LNCaP clone FGC (cell line): ENCODE measurements around the gene SLC9A6.
A peak's percentile ranks its signal among the peaks of the same experiment; 100 is the strongest.

Experiments
- DNase-seq: peaks from one replicate; pipeline ENCODE4 v3.0.0-alpha.2; 2011; ENCODE audit warnings: low read depth
- H3K4me3 ChIP-seq: 2 replicates; pipeline ENCODE4 v1.5.1; 2011; ENCODE audit warnings: mild to moderate bottlenecking, low read depth, low read length, control low read depth
- CTCF ChIP-seq: IDR thresholded peaks from 2 replicates; pipeline ENCODE4 v1.5.1; 2012; ENCODE audit warnings: mild to moderate bottlenecking; ENCODE audit not compliant: control insufficient read depth, insufficient read depth; ENCODE audit errors: extremely low read depth

The SLC9A6 gene

GRCh38 chrX:135975421-135975820 is 9.8 kb upstream of the SLC9A6 start:
- no peak for DNase-seq
- no peak for TF ChIP-seq CTCF
- H3K4me3 ChIP-seq, result no peak overlapping the region

DNA sequence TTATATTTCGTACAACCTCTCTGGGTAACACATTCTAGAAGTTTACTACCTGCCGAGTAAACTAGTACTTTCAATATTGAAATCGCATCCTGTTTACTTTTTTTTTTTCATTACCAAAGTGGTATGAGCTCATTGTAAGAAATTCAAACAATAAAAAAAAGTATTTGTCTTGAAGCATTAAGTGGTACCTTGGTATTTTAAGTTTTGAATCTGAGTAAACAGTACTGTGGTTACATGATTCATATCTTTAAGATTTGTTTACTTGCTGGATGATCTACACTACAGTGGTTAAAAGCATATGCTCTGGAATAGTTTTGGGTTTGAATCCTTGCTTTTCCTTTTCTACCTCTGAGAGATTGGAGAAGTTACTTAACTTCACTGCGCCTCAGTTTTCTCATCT is 7.6 kb upstream of the SLC9A6 start:
- DNase-seq, result peak; percentile 52
- 0 out of 2 replicates have a peak overlapping the region, but pooled peaks have one; percentile 1 for H3K4me3 ChIP-seq
- no peak for TF ChIP-seq CTCF

GRCh38 chrX:135981010-135981409 is 4.2 kb upstream of the SLC9A6 start:
- no peak for TF ChIP-seq CTCF
- no peak overlapping the region for H3K4me3 ChIP-seq
- DNase-seq, result no peak

DNA sequence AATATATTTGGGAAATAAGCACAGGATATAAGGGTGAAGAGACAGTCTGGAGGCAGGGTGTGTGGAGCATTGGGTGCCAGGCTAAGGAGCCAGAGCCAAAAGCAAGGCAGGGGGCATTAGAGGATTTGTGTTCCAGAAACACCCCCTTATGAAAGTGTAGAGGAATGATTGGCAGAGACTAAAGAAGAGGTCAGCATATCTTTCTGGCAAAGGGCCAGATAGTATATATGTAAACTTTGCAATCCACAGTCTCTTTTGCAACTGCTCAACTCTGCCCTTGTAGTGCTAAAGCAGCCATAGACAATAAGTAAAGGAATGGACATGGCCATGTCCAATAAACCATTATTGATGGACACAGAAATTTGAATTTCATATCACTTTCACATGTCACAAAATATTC is 3.6 kb upstream of the SLC9A6 start:
- no peak overlapping the region for H3K4me3 ChIP-seq
- no peak for DNase-seq
- no peak for TF ChIP-seq CTCF

DNA sequence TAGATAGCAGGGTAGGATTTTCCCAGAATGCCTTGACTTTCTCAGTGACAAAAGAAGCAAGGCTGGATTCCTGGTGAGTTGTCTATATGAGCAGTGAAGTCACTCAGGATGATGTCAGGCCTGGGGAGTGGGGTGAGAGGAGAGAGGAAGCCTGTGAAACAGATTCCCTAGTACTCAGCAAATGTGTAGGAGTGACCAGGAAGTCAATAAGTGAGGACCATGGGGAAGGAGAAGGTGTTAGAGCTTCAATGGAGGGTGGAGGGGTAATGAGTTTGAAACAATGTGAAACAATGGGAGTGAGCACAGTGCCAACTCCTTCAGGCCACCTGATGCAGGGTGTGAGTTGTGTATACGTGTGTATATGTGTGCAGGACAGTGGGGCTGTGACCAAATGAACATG is 2.4 kb upstream of the SLC9A6 start:
- no peak for DNase-seq
- no peak overlapping the region for H3K4me3 ChIP-seq
- no peak for TF ChIP-seq CTCF

DNA sequence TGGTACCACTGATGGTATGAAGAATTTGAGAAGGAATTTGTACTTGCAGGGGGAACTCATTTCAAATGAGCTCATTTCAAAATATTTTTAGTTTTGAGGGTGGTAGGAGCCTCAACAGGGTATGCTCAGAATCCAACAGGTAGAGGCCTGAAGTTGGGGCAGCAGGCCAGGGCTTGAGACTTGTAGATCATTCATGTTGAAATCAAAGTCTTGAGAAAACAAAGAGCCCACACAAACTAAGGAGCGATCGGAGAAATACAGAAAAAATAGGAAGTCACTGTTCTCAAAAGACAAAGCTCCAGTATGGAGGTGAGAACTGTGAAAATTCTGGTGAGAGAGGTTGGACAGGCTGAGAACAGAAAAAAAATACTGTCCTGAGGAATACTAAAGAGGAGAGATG is 979 bp upstream of the SLC9A6 start:
- TF ChIP-seq CTCF, result no peak
- DNase-seq, result no peak
- H3K4me3 ChIP-seq, result no peak overlapping the region

DNA sequence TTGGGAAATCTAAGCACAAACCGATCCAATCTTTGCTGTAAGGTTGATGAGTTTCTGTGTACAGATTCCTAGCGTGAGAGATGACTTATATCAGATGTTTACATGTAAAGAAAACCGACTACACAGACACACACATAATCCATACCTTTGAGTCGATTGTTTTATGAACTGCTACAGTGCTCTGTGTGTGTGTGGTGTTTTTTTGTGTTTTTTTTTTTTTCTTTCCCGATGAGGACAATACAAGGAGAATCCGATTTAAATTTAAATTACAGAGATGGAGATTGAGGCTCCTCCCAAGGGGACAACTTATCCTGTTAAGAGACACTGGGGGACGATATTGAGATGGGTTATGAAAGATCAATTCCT is 461 bp upstream of the SLC9A6 start:
- TF ChIP-seq CTCF, result no peak
- DNase-seq, result no peak
- H3K4me3 ChIP-seq, result peak overlapping the region; percentile 65
